ENCODE measurements around the gene CHI3L1.

CHI3L1 gene

DNA sequence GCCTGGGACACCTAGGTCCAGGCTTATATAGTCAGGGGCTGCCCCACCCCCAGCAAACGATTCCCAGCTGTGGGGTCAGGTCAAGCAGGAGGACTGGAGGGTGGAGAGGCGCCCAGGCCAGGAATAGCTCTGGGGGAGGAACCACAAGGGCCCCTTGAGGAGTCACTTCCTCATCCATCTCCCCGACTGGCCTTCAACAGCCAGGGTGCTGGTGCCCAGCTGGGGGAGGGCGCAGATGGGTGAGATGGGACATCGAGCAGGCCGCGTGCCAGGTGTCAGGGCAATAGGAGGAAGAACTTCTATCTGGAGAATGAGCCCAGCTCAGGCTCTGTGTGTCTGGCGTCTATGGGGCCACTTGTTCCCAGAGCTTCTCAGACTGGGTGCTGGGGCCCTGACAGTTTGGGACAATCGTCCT, 10.7 kb downstream of the CHI3L1 start:
- Histone ChIP-seq H3K4me2 (peak overlapping the region; percentile 85 to 99 (median 94)), H3K27me3 (peaks cover 0 to 17% (median 0%) of the 10 kb centered on the region in 11 experiments; a peak in 3 of 22 replicates), H3K4me1 (peaks cover 86 to 100% (median 100%) of the 10 kb centered on the region in 10 experiments), H3K9me3 (replicated peaks in 1 of 11) (no peaks in the 10 kb centered on the region), H4K20me1 (peaks cover 0 to 8% (median 0%) of the 10 kb centered on the region in 11 experiments; a peak in 2 of 22 replicates), H3K36me3 (peaks cover 0 to 10% (median 0%) of the 10 kb centered on the region in 11 experiments; a peak in 5 of 22 replicates), H3K27ac (peak overlapping the region in 9 of 11 experiments; percentile 40 to 79 (median 65); a peak in 18 of 22 replicates), H3K9ac (peak overlapping the region; percentile 35 to 80 (median 55); a peak in 17 of 22 replicates), H3K4me3 (peak overlapping the region; percentile 12 to 64 (median 40); a peak in 15 of 20 replicates)
- TF ChIP-seq Cebpa-rat (IDR thresholded peaks at IDR 0.05): no peak

- no peak for TF ChIP-seq Cebpa-rat (IDR thresholded peaks at IDR 0.05)
- Histone ChIP-seq H4K20me1 (peaks cover 0 to 8% (median 0%) of the 10 kb centered on the region in 11 experiments; a peak in 3 of 22 replicates), H3K27me3 (peaks cover 0 to 17% (median 0%) of the 10 kb centered on the region in 11 experiments; a peak in 3 of 22 replicates), H3K9ac (peak within 1 kb of the TSS; percentile 35 to 80 (median 55); a peak in 18 of 22 replicates), H3K4me2 (peak within 1 kb of the TSS; percentile 85 to 99 (median 94)), H3K4me3 (peak within 1 kb of the TSS; percentile 12 to 64 (median 40); a peak in 16 of 20 replicates), H3K36me3 (peaks cover 0 to 15% (median 0%) of the 10 kb centered on the region in 11 experiments; a peak in 7 of 22 replicates), H3K4me1 (peaks cover 81 to 100% (median 99%) of the 10 kb centered on the region in 10 experiments), H3K9me3 (replicated peaks in 1 of 11) (no peaks in the 10 kb centered on the region), H3K27ac (peak within 1 kb of the TSS in 9 of 11 experiments; percentile 40 to 79 (median 65); a peak in 18 of 22 replicates)
Measured at GRCh38 chr1:203175237-203175826, 11.2 kb downstream of the CHI3L1 start, which contains the start of gene MYBPH. Gene MYBPH (minus strand): TSS chr1:203175826. CDS start chr1:203175755, 71 bp downstream.

DNA sequence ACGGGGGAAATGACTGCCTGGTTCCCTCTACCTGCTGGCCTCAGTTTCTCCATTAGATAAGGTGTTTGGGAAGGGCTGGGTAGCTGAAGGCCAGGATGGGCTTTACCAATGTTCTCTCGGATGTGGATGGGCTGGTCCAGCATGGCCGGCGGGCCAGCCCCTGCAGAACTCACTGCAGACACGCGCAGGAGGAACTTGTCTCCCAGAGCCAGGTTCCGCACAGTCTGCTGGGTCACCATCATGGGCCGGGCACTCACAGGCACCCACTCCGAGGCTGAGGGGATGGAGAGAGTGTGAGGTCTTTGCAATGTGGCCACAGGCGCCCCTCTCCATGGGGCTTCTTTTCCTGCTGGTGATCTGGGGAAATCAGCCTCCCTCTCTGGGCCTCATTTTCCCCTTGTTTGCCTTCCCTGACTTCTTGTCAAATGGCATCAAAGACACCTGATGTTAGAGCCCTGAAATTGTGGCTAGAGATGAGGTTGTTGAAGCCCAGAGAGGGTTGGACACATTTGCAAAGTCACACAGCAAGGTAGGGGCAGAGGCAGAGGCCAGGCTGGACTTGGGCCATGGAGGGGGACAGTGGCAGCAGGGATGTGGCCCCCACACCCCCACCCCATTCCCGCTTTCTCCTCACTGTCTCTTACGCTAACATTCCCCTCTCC, 12.0 kb downstream of the CHI3L1 start:
- Histone ChIP-seq H3K4me1 (peaks cover 72 to 100% (median 91%) of the 10 kb centered on the region in 10 experiments), H3K27me3 (peaks cover 0 to 17% (median 0%) of the 10 kb centered on the region in 11 experiments; a peak in 3 of 22 replicates), H3K4me2 (peak overlapping the region; percentile 85 to 99 (median 94)), H3K36me3 (peaks cover 0 to 23% (median 0%) of the 10 kb centered on the region in 11 experiments; a peak in 7 of 22 replicates), H3K4me3 (peak overlapping the region in 7 of 10 experiments; percentile 12 to 64 (median 41); a peak in 8 of 20 replicates), H3K9ac (peak overlapping the region in 9 of 11 experiments; percentile 35 to 80 (median 55); a peak in 13 of 22 replicates), H3K27ac (peak overlapping the region in 7 of 11 experiments; percentile 55 to 79 (median 70); a peak in 12 of 22 replicates), H3K9me3 (replicated peaks in 1 of 11) (no peaks in the 10 kb centered on the region), H4K20me1 (peaks cover 0 to 8% (median 0%) of the 10 kb centered on the region in 11 experiments; a peak in 3 of 22 replicates)
- no peak for TF ChIP-seq Cebpa-rat (IDR thresholded peaks at IDR 0.05)

DNA sequence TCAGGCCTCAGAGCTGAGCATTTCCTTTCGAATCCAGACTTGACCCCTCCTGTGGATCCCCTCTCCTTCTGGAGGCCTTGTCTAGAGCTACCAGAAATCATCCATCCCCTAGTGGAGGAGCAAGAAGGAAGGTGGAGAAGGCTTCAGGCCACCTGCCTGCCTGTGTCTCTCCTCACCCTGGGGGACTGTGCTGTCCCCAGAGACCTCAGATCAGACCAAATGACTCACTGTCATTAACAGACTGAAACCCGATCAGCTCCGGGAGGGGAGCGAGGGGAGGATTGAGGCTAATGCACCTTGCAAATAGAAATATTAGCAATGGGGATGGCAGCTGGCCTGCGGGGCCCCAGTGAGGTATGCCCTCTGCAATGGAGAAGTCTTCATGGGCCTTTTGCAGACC, 12.9 kb downstream of the CHI3L1 start:
- peak overlapping the region in 3 of 11 experiments; percentile 10 to 72 (median 68); a peak in 4 of 22 replicates for H3K9ac ChIP-seq
- peak overlapping the region; percentile 85 to 99 (median 94) for H3K4me2 ChIP-seq
- H3K27ac ChIP-seq: peak overlapping the region in 5 of 11 experiments; percentile 46 to 79 (median 77); a peak in 6 of 22 replicates

DNA sequence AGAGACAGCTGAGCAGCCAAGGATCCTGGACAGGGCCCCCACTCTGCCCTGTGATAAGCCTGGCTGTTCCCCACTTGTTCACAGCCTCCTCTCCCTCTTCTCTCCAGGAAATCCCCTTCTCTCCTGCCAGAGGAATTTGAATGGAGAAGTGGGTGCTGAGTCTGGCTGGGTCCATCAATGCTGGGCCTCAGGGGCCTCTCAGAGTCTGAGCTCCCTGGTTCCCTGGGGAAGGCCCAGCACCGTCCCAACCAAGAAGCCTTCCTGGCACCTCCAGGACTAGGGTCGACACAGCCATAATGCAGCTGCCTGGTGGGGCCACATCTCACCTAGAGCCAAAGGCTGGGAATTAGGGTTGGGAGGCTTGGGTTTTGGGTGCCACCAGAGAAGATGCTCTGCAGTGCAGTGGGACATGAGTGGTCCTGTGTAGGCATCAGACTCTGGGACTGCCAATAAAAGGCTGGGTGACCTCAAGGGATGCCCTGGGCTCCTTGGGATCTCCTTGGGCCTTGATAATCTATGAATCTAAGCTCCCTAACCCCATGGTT, 13.4 kb downstream of the CHI3L1 start:
- H4K20me1 ChIP-seq: peaks cover 0 to 8% (median 0%) of the 10 kb centered on the region in 11 experiments; a peak in 4 of 22 replicates
- H3K27me3 ChIP-seq: peaks cover 0 to 17% (median 0%) of the 10 kb centered on the region in 11 experiments; a peak in 2 of 22 replicates
- H3K36me3 ChIP-seq: peaks cover 0 to 35% (median 0%) of the 10 kb centered on the region in 11 experiments; a peak in 7 of 22 replicates
- H3K4me3 ChIP-seq: peak overlapping the region in 2 of 10 experiments; percentile 53 to 64; a peak in 2 of 20 replicates
- peak overlapping the region; percentile 85 to 99 (median 94) for H3K4me2 ChIP-seq
- H3K27ac ChIP-seq: peak overlapping the region in 4 of 11 experiments; percentile 8 to 77 (median 42); a peak in 8 of 22 replicates
- H3K9ac ChIP-seq: peak overlapping the region in 4 of 11 experiments; percentile 10 to 50 (median 17); a peak in 8 of 22 replicates
- no peak for TF ChIP-seq Cebpa-rat (IDR thresholded peaks at IDR 0.05)
- H3K4me1 ChIP-seq: peaks cover 59 to 100% (median 85%) of the 10 kb centered on the region in 10 experiments
- no peaks in the 10 kb centered on the region for H3K9me3 ChIP-seq (replicated peaks in 1 of 11)

More for the DNA sequence above, 12.9 kb downstream of the CHI3L1 start:
- H3K9me3 ChIP-seq (replicated peaks in 1 of 11): no peaks in the 10 kb centered on the region
- H3K4me1 ChIP-seq: peaks cover 63 to 100% (median 85%) of the 10 kb centered on the region in 10 experiments
- peaks cover 0 to 32% (median 0%) of the 10 kb centered on the region in 11 experiments; a peak in 7 of 22 replicates for H3K36me3 ChIP-seq
- H3K4me3 ChIP-seq: peak overlapping the region in 2 of 10 experiments; percentile 53 to 64; a peak in 4 of 20 replicates
- H4K20me1 ChIP-seq: peaks cover 0 to 8% (median 0%) of the 10 kb centered on the region in 11 experiments; a peak in 3 of 22 replicates
- TF ChIP-seq Cebpa-rat (IDR thresholded peaks at IDR 0.05): no peak
- H3K27me3 ChIP-seq: peaks cover 0 to 17% (median 0%) of the 10 kb centered on the region in 11 experiments; a peak in 2 of 22 replicates

DNA sequence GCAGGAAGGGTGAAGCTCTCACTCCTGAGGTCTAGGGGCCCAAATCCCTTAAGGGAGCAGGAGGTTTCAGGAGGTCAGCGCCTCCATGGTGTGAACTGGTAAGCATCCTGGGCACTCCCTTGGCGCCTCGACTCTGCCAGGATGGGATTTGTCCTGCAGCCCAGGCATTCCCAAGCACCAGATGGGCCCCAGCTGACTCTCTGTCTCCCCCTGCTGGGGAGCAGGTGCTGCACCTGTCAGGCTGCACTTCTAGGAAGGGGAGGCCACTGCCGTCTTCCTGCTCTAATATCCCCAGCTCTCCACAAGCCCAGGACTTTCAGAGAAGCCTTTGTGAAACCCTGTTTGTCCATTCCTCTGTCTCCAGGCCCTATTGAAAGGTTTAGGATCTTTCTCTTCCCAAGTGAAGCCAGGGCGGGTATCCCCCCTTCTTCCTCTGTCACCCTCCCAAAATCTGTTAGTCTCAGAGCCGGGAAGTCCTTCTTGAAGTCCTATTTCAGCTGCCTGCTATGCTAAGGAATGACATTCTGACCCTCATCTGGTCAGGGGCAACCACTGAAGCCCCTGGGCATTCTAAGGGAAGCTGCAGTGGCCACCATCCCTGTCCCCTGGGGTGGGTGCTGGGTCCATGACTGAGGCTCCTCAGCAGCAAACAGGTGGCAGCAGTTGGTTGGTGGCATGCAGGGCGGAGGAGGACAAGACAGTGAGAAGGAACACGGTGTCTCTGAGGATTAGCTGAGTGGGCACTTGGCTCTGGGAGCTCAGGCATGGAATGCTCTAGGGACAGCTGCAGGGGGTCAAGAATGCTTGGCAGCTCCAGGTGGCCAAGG, 14.1 kb downstream of the CHI3L1 start:
- Histone ChIP-seq H4K20me1 (peaks cover 0 to 8% (median 0%) of the 10 kb centered on the region in 11 experiments; a peak in 5 of 22 replicates), H3K4me2 (peak overlapping the region; percentile 85 to 99 (median 94)), H3K36me3 (peaks cover 0 to 39% (median 0%) of the 10 kb centered on the region in 11 experiments; a peak in 7 of 22 replicates), H3K9ac (peak overlapping the region in 3 of 11 experiments; percentile 11 to 50 (median 17); a peak in 6 of 22 replicates), H3K27me3 (peaks cover 0 to 17% (median 0%) of the 10 kb centered on the region in 11 experiments; a peak in 2 of 22 replicates), H3K9me3 (replicated peaks in 1 of 11) (no peaks in the 10 kb centered on the region), H3K4me1 (peaks cover 58 to 100% (median 85%) of the 10 kb centered on the region in 10 experiments), H3K4me3 (peak overlapping the region in 1 of 10 experiments; percentile 11; a peak in 1 of 20 replicates), H3K27ac (peak overlapping the region in 4 of 11 experiments; percentile 8 to 77 (median 42); a peak in 6 of 22 replicates)
- no peak for TF ChIP-seq Cebpa-rat (IDR thresholded peaks at IDR 0.05)

Data from BLaER1 treated with 17β-estradiol and CSF1 and Interleukin-3, amounts not matched to agents 10 nM and 100 nM (cell line).